Measurements from ENCODE around the gene KCNK17. TPM values are rescaled to one million over a fixed set of nuclear protein-coding genes. Genes with fewer than 3 reads are reported as not detected.

KCNK17 gene
- total RNA-seq, 1 experiment from 2014 or later = not detected

GRCh38 chr6:39260953-39261352 lies 53.3 kb downstream of the KCNK17 start:
- no peaks in the 10 kb centered on the region for H3K36me3 ChIP-seq (ENCODE audit: control insufficient read depth in 1 of 2, insufficient read depth in 2 of 2, low read length in 2 of 2)
- H3K9ac ChIP-seq (ENCODE audit: low read length) = no peak overlapping the region
- no TSS peak for BruUV-seq (replicated peaks)
- TF ChIP-seq MAX (IDR thresholded peaks at IDR 0.05) = no peak
- no peak for TF ChIP-seq POLR2AphosphoS5 (IDR thresholded peaks at IDR 0.05; ENCODE audit: low read depth, low read length)
- TF ChIP-seq ZBTB33 (IDR thresholded peaks at IDR 0.05; ENCODE audit: extremely low read depth, insufficient replicate concordance, low read length) = no peak
- no peak for TF ChIP-seq SP1 (IDR thresholded peaks at IDR 0.05; ENCODE audit: low read depth)
- TF ChIP-seq ELF1 (IDR thresholded peaks at IDR 0.05; ENCODE audit: borderline replicate concordance, low read depth) = no peak
- no peak for TF ChIP-seq POLR2A (IDR thresholded peaks at IDR 0.05; ENCODE audit: borderline replicate concordance, extremely low read depth, insufficient read depth, insufficient read length)
- no peak for TF ChIP-seq SRF (IDR thresholded peaks at IDR 0.05; ENCODE audit: low read depth)
- TF ChIP-seq ATF3 (IDR thresholded peaks at IDR 0.05) = no peak
- no peak for TF ChIP-seq JUND (IDR thresholded peaks at IDR 0.05)
- no peak for TF ChIP-seq CTCF (IDR thresholded peaks at IDR 0.05 in 2 of 3, conservative IDR thresholded peaks at IDR 0.05 in 1 of 3; ENCODE audit: borderline replicate concordance in 1 of 3, insufficient read depth in 1 of 3, low read depth in 2 of 3, low read length in 2 of 3)
- no peak for TF ChIP-seq YY1 (IDR thresholded peaks at IDR 0.05; ENCODE audit: extremely low read depth, insufficient replicate concordance, low read depth, low read length)
- no peak for TF ChIP-seq RAD21 (IDR thresholded peaks at IDR 0.05; ENCODE audit: low read depth)
- no peak for TF ChIP-seq FOSL1 (IDR thresholded peaks at IDR 0.05; ENCODE audit: low read depth)
- no peak for TF ChIP-seq CBX3 (IDR thresholded peaks at IDR 0.05; ENCODE audit: low read depth)
- no peak for TF ChIP-seq SIN3A (IDR thresholded peaks at IDR 0.05; ENCODE audit: low read depth)
- no peak for TF ChIP-seq TCF7L2 (IDR thresholded peaks at IDR 0.05; ENCODE audit: borderline replicate concordance, extremely low read depth, insufficient read depth, insufficient read length)
- TF ChIP-seq REST (IDR thresholded peaks at IDR 0.05; ENCODE audit: low read depth) = no peak
- no peak for TF ChIP-seq EZH2 (IDR thresholded peaks at IDR 0.05)
- intact Hi-C loops (cut with micrococcal nuclease) = no loop called here
- H3K27ac ChIP-seq (ENCODE audit: low read depth, low read length) = no peak overlapping the region
- no peaks in the 10 kb centered on the region for H3K9me2 ChIP-seq (ENCODE audit: insufficient read depth)
- no peaks in the 10 kb centered on the region for H3K4me1 ChIP-seq (ENCODE audit: control insufficient read depth in 1 of 2, insufficient read depth in 2 of 2, low read length in 2 of 2)
- no peaks in the 10 kb centered on the region for H4K20me1 ChIP-seq (ENCODE audit: insufficient read depth)
- ATAC-seq (no peak), DNase-seq (ENCODE audit: low read depth, low spot score) (no peak)
- ChIA-PET CTCF (no interaction called here), POLR2A (no interaction called here), RAD21 (ENCODE audit: low non-redundant PET in 1 of 2, low total read pairs in 2 of 2, uncharacterized antibody in 2 of 2, unreplicated experiment in 2 of 2) (no interaction called here)
- H3K27me3 ChIP-seq (ENCODE audit: insufficient read depth, low read length) = 0 out of 2 replicates have a peak, but pooled peaks cover 5% of the 10 kb centered on the region
- H3K4me3 ChIP-seq (replicated peaks in 1 of 2; ENCODE audit: low read depth in 1 of 2, low read length in 2 of 2) = no peak overlapping the region
- no peaks in the 10 kb centered on the region for H3K79me2 ChIP-seq (ENCODE audit: insufficient read depth, low read length)
- H3K9me3 ChIP-seq (ENCODE audit: control insufficient read depth in 1 of 2, insufficient read depth in 1 of 2, low read depth in 1 of 2, low read length in 2 of 2) = no peaks in the 10 kb centered on the region
- H3K4me2 ChIP-seq (ENCODE audit: low read length) = no peak overlapping the region
- no peak overlapping the region for H2AFZ ChIP-seq (ENCODE audit: low read depth, low read length, poor library complexity, severe bottlenecking)
